Fibroblast of skin of left quadriceps (primary cell): Measurements from ENCODE around the gene BTG4.

Source experiments
- DNase-seq, 2 experiments: peaks; one replicate each; pipeline ENCODE4 v3.0.0-alpha.2; 2013; ENCODE audit warnings: low read depth in 2 of 2

The BTG4 gene

DNA sequence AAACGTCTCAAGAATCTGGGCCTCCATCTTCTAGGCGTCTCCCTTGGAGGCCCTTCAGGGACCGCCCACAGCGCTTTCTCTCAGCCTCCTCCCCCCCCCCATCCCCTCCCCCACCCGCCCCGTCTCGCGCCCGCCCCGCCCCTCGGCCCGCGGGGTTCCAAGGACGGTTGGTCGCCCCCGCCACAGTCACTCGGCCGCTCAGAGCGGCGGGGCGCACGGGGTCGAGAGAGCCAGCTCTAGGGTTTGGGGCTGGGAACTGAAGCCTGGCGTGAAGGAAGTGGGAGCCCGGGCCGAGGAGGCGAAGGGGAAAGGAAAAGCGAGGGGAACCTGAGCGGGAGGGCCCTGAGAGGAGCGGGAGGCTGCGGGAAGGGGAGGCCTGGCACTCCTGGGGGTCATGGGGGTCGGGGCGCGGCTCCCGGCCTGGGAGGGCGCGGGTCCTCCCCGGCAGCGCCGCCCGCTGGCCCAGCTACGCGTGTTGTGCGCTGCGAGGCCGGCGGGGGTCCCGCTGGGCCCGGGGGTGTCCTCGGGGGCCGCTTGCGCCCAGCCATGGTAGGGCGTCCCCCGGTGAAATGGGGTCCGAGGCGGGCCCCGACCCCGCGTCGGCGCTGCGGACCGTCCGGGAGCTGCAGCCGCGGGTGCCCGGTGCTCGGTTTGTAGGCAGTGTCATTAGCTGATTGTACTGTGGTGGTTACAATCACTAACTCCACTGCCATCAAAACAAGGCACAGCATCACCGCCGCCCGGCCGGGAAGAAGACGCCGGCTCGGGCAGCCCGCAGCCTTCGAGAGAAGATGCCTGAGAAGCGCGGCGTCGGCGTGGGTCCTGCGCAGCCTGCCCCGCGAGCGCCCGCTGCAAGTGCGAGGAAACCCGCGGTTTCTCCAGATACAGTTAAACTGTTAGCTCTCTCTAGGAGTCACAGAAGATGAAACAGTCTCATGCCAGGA is at the start of gene BTG4:
BTG4 (minus strand) TSS at position 91 of the 944 bp plus-strand sequence. CDS start 13,610 bp downstream, outside the sequence.
- DNase-seq: no peak

DNA sequence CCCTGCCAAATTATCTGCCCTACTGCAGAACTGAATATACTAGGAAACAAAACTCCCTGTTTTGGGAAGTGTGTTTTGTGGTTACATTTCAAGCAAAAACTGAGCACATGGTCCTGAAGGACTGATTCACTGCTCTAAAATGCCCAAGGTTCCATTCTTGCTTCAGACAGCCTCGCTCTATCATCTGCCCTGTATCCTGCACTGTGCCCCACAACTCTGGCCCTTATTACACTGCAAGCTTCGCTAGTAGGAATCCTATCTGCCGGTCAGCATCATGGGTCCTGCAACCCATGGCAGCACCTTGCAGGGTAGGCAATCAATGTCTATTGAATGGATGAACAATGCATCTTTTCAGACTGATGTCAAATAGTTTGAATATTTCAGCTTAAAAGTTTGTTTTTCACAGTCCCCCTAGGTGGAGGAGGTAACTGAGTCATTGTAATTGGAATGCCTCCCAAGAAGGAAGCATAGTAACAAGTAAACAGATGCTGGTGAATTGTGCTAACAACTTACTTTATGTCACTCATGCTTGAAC is 49.7 kb upstream of the BTG4 start:
- DNase-seq: peak; percentile 82 to 84

DNA sequence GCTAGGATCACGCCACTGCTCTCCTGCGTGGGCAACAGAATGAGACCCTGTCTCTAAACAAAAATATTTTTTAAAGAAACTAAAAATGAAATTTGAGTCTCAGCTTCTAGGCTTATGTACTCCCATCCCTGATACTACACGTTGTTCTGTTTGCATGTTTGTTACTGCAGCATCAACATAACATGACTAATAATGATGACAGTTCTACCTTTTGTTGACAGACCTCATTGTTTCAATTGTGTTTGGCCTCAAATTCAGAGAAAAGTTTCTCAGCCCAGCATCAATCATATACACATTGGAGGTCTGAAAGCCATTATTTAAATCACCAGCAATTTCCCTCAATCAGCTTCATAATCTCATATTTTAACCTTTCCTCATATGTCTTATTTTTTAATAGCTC is 49.1 kb upstream of the BTG4 start:
- no peak for DNase-seq

GRCh38 chr11:111560800-111561199 is 48.6 kb upstream of the BTG4 start:
- no peak for DNase-seq

- DNase-seq: no peak
Measured at GRCh38 chr11:111559800-111560464, 47.7 kb upstream of the BTG4 start.

DNA sequence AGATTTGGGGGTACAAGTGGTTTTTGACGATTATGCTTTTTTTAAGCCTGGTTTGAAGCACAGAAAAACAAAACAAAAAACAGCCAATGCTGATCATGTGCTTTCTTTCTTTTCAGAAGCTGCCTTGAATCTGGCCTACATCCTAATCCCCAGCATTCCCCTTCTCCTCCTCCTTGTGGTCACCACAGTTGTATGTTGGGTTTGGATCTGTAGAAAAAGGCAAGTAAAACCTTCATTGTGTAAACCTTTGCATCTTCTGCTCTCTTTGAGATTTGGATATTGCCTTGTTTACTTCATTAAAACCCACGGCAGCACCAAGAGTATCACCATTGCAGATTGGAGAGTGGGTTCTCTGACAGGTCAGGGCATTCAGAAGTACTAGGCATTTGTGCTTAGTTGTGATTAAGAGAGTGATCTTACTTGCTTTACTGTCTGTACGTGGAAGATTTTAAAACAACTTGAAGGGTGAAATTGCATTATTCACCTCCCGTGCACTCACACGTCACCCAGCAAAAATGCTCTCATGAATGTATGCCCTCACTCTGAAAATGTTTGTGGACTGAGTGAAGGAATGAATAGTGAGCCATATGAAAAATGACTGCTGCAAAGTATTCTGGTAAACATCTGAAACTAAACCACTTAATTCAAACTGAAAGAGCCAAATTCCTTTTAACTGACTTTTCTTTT is 45.4 kb upstream of the BTG4 start:
- peak; percentile 99 for DNase-seq

DNA sequence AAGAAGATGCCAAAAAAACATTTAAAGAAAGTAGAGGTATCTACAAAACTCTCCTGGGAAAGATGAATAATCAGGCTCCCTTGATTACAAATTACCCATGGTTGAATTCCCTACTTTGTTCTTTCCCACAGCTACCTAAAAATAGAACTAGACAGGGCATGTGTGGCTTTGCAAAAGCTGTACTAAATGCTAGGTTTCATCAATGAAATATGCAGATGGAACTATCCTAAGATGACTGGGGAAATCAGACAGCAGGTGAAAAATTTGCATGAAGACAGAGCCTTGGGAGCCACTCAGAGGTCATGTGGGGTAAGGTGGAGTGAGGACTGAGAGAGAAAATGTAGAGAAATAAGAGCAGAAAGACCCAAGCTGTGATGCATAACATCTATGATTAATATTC is 43.1 kb upstream of the BTG4 start:
- DNase-seq: no peak

- no peak for DNase-seq
Measured at GRCh38 chr11:111554532-111554931, 42.3 kb upstream of the BTG4 start.

GRCh38 chr11:111550258-111550657 is 38.1 kb upstream of the BTG4 start:
- no peak for DNase-seq

DNA sequence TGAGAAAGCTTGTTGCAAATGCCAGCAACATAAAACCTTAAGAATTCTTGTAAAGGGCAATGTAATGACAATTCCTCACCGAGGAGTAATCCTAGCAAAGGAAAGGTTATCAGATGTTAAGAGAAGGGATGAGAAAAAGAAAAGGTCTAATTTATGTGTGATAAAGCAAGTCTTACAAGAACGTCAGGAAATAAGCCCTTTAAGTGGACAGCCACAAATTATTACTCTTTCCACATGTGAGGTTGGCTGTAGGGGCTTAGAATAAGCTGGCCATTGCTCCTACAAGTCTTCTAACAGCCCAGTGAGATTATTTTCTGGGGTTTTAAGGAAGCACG is 37.6 kb upstream of the BTG4 start:
- DNase-seq: no peak

DNA sequence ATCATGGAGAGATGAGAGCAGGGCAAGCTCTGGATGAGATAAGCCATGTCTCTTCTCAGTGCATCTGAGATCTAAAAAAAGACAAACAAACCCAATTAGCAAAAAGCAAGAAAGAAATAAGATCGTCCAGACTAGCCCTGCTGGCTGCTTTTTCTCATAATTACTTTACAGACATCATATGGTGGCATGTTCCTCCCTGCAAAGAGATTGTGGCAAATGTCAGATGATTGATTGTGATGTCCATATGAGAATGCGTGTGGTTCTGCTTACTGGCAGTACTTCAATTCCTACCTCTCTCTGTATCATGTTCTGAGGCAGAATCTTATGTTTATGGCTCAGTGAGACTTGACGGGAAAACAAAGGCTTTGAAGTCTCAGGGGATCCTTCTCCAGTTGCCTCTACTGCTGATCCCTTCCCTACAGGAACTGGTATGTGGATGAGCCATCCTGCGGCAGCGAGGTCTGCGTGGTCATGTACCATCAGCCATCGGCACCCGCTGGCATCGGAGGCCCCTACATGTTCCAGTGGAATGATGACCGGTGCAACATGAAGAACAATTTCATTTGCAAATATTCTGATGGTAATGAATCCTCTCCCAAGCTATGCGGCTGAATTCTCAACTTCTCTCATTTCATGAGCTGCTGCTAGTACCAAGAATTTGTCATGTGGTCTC is 37.1 kb upstream of the BTG4 start:
- DNase-seq: no peak

- no peak for DNase-seq
Measured at GRCh38 chr11:111548525-111548924, 36.3 kb upstream of the BTG4 start.

DNA sequence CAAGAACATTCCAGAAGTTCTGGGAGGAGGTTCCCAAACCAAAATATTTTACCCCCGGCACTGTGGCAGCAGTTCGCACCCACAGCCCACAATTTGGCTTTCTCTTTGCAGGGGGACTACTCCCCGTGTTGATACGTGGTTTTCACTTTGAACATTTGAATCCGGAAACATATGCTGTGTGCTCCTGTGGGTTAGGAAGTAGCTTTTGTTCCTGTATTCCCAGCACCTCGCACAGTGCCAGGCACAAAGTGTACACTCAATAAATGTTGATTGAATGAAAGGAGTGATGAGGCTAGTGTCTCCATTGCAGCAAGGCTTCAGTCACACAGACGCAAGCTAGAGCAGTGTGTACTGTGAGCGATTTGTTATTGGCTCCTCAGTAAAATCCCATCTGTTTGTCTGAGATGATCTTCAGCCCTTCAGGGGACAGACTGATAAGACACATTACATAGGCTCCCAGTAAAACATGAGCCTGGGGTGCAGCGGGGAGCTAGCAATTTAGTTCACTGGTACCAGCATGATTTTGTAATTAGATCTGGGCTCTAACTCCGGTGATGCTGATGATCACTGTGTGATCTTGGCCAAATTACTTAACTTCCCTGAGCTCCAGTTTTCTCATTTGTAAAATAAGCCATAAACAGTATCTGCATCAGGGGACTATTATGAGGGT is 30.6 kb upstream of the BTG4 start:
- DNase-seq: no peak

GRCh38 chr11:111541254-111542061 is 29.3 kb upstream of the BTG4 start:
- peak in 1 of 2 experiments; percentile 60 for DNase-seq

GRCh38 chr11:111540937-111541253 is 28.7 kb upstream of the BTG4 start:
- DNase-seq: no peak

DNA sequence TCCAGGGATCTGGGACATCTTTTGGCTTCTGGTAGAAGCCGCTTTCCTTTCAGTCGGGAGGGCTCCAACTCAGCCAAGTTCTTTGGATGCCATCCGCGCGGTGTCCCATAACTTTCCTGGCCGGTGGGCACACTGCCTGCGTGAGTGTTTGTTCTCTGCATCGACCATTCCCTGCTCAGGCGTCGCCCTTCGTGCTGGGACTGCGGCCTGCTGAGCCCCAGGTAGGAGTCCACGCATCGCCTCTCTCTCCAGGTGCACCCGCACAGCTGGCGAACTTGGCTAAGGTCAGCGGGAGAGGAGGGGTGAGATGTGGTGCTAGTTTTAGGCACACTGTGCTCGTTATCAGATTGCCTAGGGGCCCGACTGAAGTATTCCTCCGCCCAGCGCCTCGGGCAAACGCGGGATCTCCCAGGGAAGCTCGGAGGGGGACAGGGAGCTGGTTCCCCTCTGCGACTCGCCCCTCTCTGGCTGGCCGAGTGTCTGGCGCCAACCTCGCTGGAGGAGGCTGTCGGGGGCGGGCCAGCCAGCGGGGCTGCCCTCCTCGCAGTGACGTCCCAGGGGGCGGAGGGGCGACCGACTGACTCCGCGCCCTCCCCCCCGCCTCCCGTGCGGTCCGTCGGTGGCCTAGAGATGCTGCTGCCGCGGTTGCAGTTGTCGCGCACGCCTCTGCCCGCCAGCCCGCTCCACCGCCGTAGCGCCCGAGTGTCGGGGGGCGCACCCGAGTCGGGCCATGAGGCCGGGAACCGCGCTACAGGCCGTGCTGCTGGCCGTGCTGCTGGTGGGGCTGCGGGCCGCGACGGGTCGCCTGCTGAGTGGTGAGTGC is 28.1 kb upstream of the BTG4 start, which contains the start of gene LAYN:
LAYN (plus strand) TSS at position 607 of the 823 bp plus-strand sequence; CDS start at position 731, 124 bp downstream.
- DNase-seq: no peak

DNA sequence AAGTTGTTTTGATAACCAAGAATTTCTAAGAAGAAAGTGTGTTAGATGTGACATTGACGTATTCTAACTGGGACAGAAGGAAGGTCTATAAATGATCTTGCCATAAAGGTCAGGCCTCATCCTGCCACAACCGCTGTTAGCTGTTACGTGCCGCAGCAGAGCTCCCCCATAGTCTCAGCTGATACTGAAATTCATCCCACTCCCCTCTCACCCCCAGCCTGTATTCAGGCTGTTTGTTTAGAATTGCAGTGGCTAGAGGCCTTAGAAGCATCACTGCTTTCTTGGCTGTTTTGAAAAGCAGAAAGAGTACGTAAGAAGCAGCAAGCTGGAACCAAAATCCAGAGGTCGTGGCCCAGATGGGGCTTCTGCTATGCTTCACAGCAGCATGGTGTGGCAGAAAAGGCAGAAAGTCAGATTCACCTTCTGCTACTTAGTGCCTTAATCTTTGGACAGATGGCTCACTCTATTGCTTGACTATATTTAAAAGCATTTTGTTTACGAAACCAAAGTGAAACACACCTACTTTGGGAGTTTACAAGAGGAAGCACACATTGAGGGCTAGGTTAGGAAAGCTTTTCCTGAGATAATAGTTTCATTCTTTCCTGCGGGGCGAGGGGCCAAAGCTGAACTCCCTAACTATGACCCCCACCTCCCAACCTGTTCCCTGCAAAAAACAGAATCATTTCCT is 27.4 kb upstream of the BTG4 start:
- DNase-seq: no peak

GRCh38 chr11:111538407-111539114 is 26.4 kb upstream of the BTG4 start:
- DNase-seq: no peak
